GM12878 (cell line): ENCODE measurements around the gene ATP2B1.

Experiments used
- ASH2L ChIP-seq: fragments of 300-600, 200-600 bp; sonication (generic); IDR thresholded peaks from 2 replicates; pipeline ENCODE4 v1.6.1; 2017; ENCODE audit warnings: low read depth, mild to moderate bottlenecking, borderline replicate concordance
- JUND ChIP-seq: IDR thresholded peaks from 2 replicates; pipeline ENCODE4 v1.6.1; 2012; ENCODE audit warnings: low read depth, mild to moderate bottlenecking, low read length, improper control_type of control experiment, moderate library complexity
- TAF1 ChIP-seq: IDR thresholded peaks from 2 replicates; pipeline ENCODE4 v1.6.1; 2011; ENCODE audit warnings: mild to moderate bottlenecking, low read depth, low read length, borderline replicate concordance
- TF ChIP-seq, protein P1 (sequence below), 3 experiments: IDR thresholded peaks in 2 of 3; conservative IDR thresholded peaks in 1 of 3; 2 replicates each; pipeline ENCODE4 v1.5.1; 2011; ENCODE audit warnings: low read depth in 3 of 3, low read length in 3 of 3, mild to moderate bottlenecking in 3 of 3, control low read depth in 2 of 3, moderate library complexity in 2 of 3, inconsistent platforms in 1 of 3, mixed read lengths in 1 of 3; ENCODE audit not compliant: control insufficient read depth in 2 of 3, insufficient read depth in 1 of 3; ENCODE audit errors: extremely low read depth in 1 of 3

DNA sequence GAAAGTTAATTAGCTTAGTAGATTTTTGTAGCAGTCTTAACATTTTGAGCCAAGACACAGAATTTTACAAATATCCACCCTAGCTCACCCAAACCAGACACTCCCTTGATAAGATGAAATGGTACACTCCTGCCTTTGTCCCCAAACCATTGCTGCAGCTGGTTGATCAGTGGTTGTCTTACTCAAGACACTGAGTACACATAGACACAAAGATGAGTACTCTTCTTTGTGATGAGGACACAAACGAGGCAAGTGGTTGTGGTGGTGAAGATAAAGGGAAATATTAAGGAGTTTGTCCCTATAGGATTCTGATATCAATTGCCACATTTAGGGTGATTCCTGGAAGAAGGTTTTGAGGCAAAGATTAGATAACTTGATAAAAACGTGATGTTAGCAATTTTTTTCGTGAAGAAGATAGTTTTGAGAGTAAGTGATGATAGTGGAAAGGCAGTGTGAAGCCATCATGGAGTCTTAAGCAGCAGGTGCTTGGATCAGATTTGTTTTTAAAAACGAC lies 21.4 kb upstream of the ATP2B1 start:
- TF ChIP-seq TAF1 = no peak
- TF ChIP-seq, protein P1, sequence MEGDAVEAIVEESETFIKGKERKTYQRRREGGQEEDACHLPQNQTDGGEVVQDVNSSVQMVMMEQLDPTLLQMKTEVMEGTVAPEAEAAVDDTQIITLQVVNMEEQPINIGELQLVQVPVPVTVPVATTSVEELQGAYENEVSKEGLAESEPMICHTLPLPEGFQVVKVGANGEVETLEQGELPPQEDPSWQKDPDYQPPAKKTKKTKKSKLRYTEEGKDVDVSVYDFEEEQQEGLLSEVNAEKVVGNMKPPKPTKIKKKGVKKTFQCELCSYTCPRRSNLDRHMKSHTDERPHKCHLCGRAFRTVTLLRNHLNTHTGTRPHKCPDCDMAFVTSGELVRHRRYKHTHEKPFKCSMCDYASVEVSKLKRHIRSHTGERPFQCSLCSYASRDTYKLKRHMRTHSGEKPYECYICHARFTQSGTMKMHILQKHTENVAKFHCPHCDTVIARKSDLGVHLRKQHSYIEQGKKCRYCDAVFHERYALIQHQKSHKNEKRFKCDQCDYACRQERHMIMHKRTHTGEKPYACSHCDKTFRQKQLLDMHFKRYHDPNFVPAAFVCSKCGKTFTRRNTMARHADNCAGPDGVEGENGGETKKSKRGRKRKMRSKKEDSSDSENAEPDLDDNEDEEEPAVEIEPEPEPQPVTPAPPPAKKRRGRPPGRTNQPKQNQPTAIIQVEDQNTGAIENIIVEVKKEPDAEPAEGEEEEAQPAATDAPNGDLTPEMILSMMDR (IDR thresholded peaks at IDR 0.05 in 2 of 3, conservative IDR thresholded peaks at IDR 0.05 in 1 of 3; ENCODE audit: control insufficient read depth in 2 of 3, extremely low read depth in 1 of 3, insufficient read depth in 1 of 3, low read depth in 3 of 3, low read length in 3 of 3) = no peak
- TF ChIP-seq JUND = no peak
- no peak for TF ChIP-seq ASH2L
